HG03280 (cell line): ENCODE data around the gene EDEM2.
"Not testable (repeated sequence)": the region's sequence is repeated elsewhere in the genome, so short reads cannot be mapped to it uniquely, and the experiment has no call there.

ENCODE experiments used
- ATAC-seq: cut with Tn5 transposase; IDR thresholded peaks from one replicate; pipeline ENCODE4 v1.9.1; 2021; ENCODE audit warnings: mild to moderate bottlenecking, moderate library complexity; ENCODE audit not compliant: unreplicated experiment

EDEM2 gene

GRCh38 chr20:35133735-35134134 lies 13.4 kb downstream of the EDEM2 start:
- no peak for ATAC-seq

GRCh38 chr20:35133031-35133430 lies 14.1 kb downstream of the EDEM2 start:
- no peak for ATAC-seq

DNA sequence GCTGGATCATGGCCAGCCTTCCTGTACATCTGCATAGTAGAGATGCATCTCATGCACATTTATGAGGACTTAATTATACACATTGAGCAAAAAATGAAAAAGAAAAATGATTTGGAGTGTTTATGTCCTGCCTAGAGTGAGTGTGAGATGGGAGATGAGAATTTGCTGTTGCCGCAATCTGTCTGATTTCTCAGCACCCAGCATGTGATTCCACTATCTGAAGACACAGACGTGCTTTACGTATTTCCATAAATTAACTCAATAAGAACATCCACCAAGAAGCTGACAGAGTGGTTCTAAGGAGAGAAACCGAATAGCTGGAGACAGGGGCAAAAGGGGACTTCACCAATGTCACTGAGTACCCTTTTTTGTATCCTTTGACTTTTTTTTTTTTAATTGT lies 15.2 kb downstream of the EDEM2 start:
- no peak for ATAC-seq

GRCh38 chr20:35129647-35130069 lies 17.5 kb downstream of the EDEM2 start:
- no peak for ATAC-seq

GRCh38 chr20:35125753-35126152 lies 21.4 kb downstream of the EDEM2 start:
- ATAC-seq, result no peak

GRCh38 chr20:35122756-35123405 lies 24.3 kb downstream of the EDEM2 start:
- ATAC-seq, result no peak

- ATAC-seq, result no peak
These were observed 25.9 kb downstream of the EDEM2 start for GRCh38 chr20:35121186-35121585.

DNA sequence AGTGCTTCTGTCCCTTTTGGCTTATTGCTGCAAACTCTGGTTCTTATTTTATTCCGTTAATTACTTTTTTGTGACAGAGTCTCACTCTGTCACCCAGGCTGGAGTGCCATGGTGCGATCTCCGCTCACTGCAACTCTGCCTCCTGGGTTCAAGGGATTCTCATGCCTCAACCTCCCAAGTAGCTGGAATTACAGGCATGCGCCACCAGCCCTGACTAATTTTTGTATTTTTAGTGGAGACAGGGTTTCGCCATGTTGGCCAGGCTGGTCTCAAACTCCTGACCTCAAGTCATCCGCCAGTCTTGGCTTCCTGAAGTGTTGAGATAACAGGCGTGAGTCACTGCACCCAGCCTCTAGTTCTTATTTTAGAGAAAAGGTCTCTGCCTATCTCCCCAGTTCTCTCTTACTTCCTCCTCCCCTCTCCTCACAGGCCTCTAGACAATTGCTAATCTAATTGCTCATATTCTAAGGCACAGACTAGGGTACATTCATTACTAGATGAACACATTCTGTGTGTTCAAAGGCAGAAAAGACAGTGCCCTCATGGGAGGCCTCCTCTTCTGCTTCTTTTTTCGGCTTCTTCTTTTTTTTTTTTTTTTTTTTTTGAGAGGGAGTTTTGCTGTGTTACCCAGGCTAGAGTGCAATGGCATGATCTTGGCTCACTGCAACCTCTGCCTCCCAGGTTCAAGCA lies 27.0 kb downstream of the EDEM2 start:
- no peak for ATAC-seq

GRCh38 chr20:35117629-35118028 lies 29.5 kb downstream of the EDEM2 start:
- no peak for ATAC-seq

GRCh38 chr20:35117196-35117595 lies 29.9 kb downstream of the EDEM2 start:
- ATAC-seq, result no peak

DNA sequence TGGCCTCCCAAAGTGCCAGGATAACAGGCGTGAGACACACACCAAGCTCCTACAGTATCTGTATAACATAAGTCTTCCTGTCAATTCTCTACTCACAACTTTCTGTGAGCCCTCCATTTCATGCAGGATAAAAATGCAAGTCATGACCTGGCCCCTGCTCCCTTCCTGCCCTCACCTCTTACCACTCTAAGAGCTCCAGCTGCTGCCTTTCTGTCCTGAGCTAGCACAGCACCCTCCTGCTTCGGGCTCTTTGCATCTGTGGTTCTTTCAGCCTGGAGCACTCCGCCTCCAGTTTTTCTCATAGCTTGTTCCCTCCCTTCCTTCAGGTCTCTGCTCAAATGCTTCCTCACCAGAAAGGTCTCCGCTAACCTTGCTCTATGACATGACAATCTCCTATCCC lies 30.9 kb downstream of the EDEM2 start:
- no peak for ATAC-seq

GRCh38 chr20:35115606-35116005 lies 31.5 kb downstream of the EDEM2 start:
- no peak for ATAC-seq

- ATAC-seq, result not testable (repeated sequence)
These were observed 34.9 kb downstream of the EDEM2 start for GRCh38 chr20:35112276-35112675.

DNA sequence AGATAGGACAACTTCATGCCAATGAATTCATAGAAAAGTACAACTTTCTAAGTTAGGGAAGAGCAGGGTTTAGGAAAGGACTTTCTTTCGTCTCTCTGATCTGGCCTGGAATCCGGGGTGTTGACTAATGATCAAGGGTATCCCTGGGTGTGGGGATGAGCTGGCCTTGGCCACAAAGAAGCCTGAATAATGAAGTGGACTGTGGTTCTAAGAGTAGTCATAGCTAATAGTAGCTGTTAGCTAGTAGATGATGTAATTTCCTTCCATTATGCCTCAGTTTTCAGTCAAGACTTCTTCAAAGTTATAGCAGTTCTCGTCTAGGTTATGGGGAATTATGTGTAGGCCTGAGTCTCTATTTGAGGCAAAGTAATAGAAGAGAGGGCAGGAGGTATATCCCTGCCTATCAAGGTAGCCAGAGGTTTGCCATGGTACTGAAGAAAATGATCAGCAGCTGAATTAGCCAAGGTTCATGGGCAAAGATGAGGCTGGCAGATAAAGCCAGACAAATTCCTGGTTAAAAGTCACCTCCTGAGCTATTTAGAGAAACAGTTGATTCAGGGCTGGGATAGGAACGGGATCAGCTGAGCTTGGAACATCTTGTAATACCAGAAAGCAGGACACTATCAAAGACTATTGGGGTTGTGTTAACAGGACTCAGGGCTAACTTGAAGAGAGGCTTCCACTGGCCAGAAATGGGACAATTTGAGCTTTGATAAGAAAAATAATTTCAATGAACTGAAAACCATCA lies 35.8 kb downstream of the EDEM2 start:
- ATAC-seq, result no peak

- no peak for ATAC-seq
These were observed 38.2 kb downstream of the EDEM2 start for GRCh38 chr20:35108921-35109320.

DNA sequence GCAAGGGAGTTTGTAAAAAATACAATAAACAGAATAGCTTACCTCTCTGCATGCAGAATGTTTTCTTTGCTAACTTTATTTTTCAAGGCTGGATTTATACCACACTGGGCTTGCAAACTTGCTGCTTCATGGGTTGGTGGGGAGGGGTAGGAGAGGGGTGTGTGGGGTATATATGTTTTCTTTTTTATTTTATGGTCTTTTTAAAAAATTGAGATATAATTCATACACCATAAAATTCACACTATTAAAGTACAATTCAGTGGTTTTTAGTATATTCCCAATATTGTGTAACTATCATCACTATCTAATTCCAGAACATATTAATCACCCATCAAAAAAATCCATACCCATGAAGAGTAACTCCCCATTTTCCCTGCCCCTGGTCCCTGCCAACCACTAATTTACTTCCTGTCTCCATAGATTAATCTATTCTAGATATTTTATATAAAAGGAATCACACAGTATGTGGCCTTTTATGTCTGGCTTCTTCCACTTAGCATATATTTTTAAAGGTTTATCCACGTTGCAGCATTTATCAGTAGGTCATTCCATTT lies 40.2 kb downstream of the EDEM2 start:
- ATAC-seq, result no peak

GRCh38 chr20:35104685-35105295 lies 42.3 kb downstream of the EDEM2 start:
- no peak for ATAC-seq

DNA sequence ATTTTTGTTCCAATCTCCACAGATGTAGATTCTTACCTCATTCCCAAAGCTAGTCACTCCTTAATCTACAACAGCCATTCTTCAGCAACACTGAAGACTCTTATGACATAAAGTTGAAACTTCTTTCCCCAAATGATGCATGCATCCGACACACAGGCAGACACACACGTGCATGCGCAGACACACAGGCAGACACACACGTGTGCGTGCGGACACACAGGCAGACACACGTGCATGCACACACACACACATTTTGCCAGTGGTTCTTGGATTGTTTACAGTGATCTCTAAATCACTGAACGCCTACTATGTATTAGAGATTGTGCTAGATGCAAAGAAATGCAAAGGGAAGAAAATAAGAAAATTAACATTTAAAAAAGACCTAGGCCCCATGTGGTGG lies 45.5 kb downstream of the EDEM2 start:
- no peak for ATAC-seq

GRCh38 chr20:35093267-35093884 lies 53.8 kb downstream of the EDEM2 start:
- ATAC-seq, result no peak

DNA sequence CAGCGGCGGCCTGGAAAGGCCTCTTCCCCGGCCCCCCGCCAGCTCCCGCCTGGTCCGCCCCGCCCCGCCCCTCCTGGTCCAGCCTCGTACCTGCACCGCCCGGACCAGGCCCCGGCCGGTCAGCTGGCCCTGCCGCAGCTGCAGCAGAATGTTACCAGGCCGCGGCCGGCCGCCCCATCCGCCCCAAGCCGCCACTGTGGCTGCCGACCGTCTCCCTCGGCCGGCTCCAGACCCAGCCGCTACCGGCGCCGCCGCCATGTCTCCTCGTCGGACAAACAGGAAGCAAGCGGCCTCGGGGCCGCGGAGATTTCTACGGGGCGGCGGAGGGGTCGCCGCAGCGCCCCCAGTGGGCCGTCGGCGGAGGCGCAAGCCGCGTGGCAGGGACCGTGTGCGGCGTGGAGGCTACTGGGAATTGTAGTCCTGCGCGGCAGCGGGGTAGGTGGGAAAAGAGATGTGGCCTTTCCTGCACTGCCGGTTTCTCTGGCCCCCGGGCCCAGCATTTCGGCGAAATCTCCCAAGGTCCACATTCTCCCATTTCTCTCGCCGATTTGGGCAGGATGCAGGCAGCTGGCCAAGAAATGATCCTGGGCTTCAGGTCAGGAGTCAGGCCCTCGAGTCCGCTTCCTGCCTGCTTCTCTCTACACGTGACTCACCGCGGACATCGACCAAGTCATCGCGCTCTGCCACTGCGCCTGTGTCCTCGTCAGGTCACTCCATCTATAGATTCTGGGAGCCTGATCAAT lies 54.4 kb downstream of the EDEM2 start, which contains the start of gene TRPC4AP:
TRPC4AP (minus strand) TSS at position 284 of the 743 bp plus-strand sequence; CDS start at position 258, 26 bp downstream.
- peak; percentile 96 for ATAC-seq
